ENCODE data around the gene TIMP2.

The TIMP2 gene

DNA sequence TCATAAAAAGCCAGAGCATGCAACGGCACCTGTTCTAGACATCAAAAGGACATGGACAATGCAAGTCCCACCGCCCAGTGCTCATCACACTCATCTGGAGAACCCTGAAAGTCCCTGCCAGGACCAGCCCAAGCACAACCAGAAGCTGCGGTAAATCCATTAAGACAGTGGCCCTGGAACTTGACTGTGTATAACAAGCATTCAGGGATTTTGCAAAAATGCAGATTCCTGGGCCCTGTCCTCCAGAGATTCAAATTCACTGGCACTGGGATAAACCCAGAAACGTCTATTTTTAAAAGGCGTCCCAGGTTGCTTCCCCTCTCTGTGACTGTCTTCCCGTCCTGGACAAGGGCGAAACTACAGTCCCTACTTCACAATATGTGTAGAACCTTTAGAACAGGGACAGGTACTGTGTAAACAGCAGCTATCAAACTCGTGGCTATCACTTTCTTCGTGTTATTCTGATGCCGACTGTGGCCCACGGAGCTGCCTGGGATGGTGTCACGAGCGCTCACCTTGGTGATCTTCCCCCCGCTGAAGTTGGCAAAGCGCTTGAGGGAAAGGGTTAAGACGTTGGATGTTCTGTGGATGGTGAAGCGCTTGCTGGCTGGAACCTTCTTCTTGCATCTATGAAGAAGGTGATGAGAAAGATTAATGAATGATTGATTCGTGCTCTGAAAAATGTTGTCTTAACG is 106.9 kb downstream of the TIMP2 start:
- Histone ChIP-seq H3K9ac (no peak overlapping the region; the same call in 1 of the 2 replicates), H3K36me3 (ENCODE audit: insufficient read depth) (peaks cover 38% of the 10 kb centered on the region; the same call in 1 of the 2 replicates), H3K4me1 (ENCODE audit: low read depth, poor library complexity, severe bottlenecking) (peaks cover 67% of the 10 kb centered on the region), H3K4me2 (peak overlapping the region; percentile 28; the same call in 1 of the 2 replicates), H3K79me2 (ENCODE audit: insufficient read depth, low read depth) (peaks cover 28% of the 10 kb centered on the region; the same call in 1 of the 2 replicates), H4K20me1 (ENCODE audit: insufficient read depth) (no peaks in the 10 kb centered on the region), H3K27me3 (ENCODE audit: insufficient read depth, low read depth) (no peaks in the 10 kb centered on the region), H2AFZ (ENCODE audit: low read depth) (no peak overlapping the region), H3K4me3 (IDR thresholded peaks at IDR 0.05; ENCODE audit: insufficient read depth, low read depth, low read length) (no peak overlapping the region), H3K27ac (peak overlapping the region; percentile 74)
- TF ChIP-seq, protein P1, sequence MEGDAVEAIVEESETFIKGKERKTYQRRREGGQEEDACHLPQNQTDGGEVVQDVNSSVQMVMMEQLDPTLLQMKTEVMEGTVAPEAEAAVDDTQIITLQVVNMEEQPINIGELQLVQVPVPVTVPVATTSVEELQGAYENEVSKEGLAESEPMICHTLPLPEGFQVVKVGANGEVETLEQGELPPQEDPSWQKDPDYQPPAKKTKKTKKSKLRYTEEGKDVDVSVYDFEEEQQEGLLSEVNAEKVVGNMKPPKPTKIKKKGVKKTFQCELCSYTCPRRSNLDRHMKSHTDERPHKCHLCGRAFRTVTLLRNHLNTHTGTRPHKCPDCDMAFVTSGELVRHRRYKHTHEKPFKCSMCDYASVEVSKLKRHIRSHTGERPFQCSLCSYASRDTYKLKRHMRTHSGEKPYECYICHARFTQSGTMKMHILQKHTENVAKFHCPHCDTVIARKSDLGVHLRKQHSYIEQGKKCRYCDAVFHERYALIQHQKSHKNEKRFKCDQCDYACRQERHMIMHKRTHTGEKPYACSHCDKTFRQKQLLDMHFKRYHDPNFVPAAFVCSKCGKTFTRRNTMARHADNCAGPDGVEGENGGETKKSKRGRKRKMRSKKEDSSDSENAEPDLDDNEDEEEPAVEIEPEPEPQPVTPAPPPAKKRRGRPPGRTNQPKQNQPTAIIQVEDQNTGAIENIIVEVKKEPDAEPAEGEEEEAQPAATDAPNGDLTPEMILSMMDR (conservative IDR thresholded peaks at IDR 0.05; ENCODE audit: low read depth, low read length): no peak

DNA sequence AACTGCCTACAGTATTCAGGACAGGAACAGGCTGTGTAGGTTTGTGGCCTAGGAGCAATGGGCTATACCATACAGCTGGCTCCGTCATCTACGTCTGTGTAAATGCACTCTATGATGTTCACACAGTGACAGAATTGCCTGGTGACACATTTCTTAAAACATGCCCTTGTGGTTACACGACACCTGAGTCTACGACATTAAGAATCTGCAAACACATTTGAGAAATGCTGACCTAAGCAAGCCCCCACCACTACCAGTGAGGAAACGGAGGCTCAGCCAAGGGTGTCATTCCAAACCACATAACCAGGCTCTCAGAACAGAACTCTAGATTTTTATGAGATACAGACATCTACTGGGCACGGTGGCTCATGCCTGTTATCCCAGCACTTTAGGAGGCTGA is 108.1 kb downstream of the TIMP2 start:
- H3K9ac ChIP-seq: peak overlapping the region; percentile 7; the same call in 1 of the 2 replicates

DNA sequence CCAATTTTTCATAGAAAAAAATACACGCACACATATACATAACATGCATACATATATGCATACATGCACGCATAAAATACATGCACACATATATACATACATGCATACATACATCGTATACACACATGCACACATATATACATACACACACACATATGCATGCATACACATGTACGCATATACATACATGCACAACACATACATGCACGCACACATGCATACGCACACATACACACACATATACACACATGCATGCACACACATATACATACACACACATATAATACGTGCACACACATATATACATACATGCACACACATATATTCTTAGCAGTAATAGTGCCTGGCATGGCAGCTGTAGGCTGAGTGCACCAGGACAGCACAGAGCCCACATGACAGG is 109.5 kb downstream of the TIMP2 start:
- Histone ChIP-seq H3K79me2 (ENCODE audit: insufficient read depth, low read depth) (peaks cover 24% of the 10 kb centered on the region; the same call in 1 of the 2 replicates), H2AFZ (ENCODE audit: low read depth) (no peak overlapping the region), H3K27me3 (ENCODE audit: insufficient read depth, low read depth) (no peaks in the 10 kb centered on the region), H3K27ac (peak overlapping the region; percentile 74; the same call in 1 of the 2 replicates), H3K4me1 (ENCODE audit: low read depth, poor library complexity, severe bottlenecking) (peaks cover 74% of the 10 kb centered on the region), H3K9ac (no peak overlapping the region), H3K36me3 (ENCODE audit: insufficient read depth) (peaks cover 38% of the 10 kb centered on the region; the same call in 1 of the 2 replicates), H4K20me1 (ENCODE audit: insufficient read depth) (no peaks in the 10 kb centered on the region), H3K4me2 (no peak overlapping the region; the same call in 1 of the 2 replicates), H3K4me3 (IDR thresholded peaks at IDR 0.05; ENCODE audit: insufficient read depth, low read depth, low read length) (no peak overlapping the region)
- TF ChIP-seq, protein P1 (conservative IDR thresholded peaks at IDR 0.05; ENCODE audit: low read depth, low read length): no peak

More for the DNA sequence above, 108.1 kb downstream of the TIMP2 start:
- H3K4me1 ChIP-seq (ENCODE audit: low read depth, poor library complexity, severe bottlenecking): peaks cover 74% of the 10 kb centered on the region
- no peaks in the 10 kb centered on the region for H3K27me3 ChIP-seq (ENCODE audit: insufficient read depth, low read depth)
- no peak overlapping the region for H2AFZ ChIP-seq (ENCODE audit: low read depth)
- H3K4me3 ChIP-seq (IDR thresholded peaks at IDR 0.05; ENCODE audit: insufficient read depth, low read depth, low read length): no peak overlapping the region
- H3K4me2 ChIP-seq: peak overlapping the region; percentile 34
- H3K36me3 ChIP-seq (ENCODE audit: insufficient read depth): peaks cover 38% of the 10 kb centered on the region; the same call in 1 of the 2 replicates
- H3K79me2 ChIP-seq (ENCODE audit: insufficient read depth, low read depth): peaks cover 23% of the 10 kb centered on the region; the same call in 1 of the 2 replicates
- H4K20me1 ChIP-seq (ENCODE audit: insufficient read depth): no peaks in the 10 kb centered on the region
- peak overlapping the region; percentile 74 for H3K27ac ChIP-seq
- TF ChIP-seq, protein P1 (conservative IDR thresholded peaks at IDR 0.05; ENCODE audit: low read depth, low read length): no peak

DNA sequence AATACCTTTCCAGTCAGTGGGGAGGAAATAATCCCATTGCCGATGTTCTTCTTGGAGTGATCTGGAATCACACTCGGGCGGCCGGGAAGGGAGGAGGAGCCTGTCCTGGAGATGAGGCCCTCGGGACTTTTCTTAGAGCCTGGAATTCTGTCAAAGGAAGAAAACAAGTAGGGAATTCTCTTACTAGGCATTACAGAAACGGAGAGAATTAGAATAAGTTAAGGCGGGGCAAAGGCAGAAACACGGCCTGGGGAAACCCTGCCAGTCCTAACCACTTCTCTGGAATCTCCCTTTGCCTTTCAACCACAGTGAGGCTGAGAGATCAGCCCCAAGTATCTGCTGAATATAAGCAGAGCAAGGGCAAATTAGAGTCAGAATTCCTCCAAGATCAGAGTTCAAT is 112.3 kb downstream of the TIMP2 start:
- H3K9ac ChIP-seq: no peak overlapping the region
- H3K36me3 ChIP-seq (ENCODE audit: insufficient read depth): peaks cover 31% of the 10 kb centered on the region; the same call in 1 of the 2 replicates
- peaks cover 24% of the 10 kb centered on the region; the same call in 1 of the 2 replicates for H3K79me2 ChIP-seq (ENCODE audit: insufficient read depth, low read depth)
- H3K4me1 ChIP-seq (ENCODE audit: low read depth, poor library complexity, severe bottlenecking): peaks cover 47% of the 10 kb centered on the region
- H3K27ac ChIP-seq: 0 out of 2 replicates have a peak overlapping the region, but pooled peaks have one; percentile 11
- H4K20me1 ChIP-seq (ENCODE audit: insufficient read depth): no peaks in the 10 kb centered on the region
- H3K27me3 ChIP-seq (ENCODE audit: insufficient read depth, low read depth): no peaks in the 10 kb centered on the region
- TF ChIP-seq, protein P1 (conservative IDR thresholded peaks at IDR 0.05; ENCODE audit: low read depth, low read length): no peak
- H2AFZ ChIP-seq (ENCODE audit: low read depth): no peak overlapping the region
- H3K4me2 ChIP-seq: no peak overlapping the region
- H3K4me3 ChIP-seq (IDR thresholded peaks at IDR 0.05; ENCODE audit: insufficient read depth, low read depth, low read length): no peak overlapping the region

Data from KMS-11 (cell line).